ENCODE measurements around the gene ABHD1. TPM values are rescaled to one million over a fixed set of nuclear protein-coding genes. Genes with fewer than 3 reads are reported as not detected.
"Not testable (repeated sequence)": the region's sequence is repeated elsewhere in the genome, so short reads cannot be mapped to it uniquely, and the experiment has no call there.

The ABHD1 gene
- total RNA-seq, 1 donor from 2014 or later: 2.4 TPM

- intact Hi-C loops (cut with DNase I): loop anchor here (5.0 kb wide), 2 partner anchors 183 to 203 kb away; partner anchors contain the start of gene TRIM54
- peak; percentile 71 for DNase-seq (ENCODE audit: missing footprints)
- no peak for ATAC-seq
Measured at GRCh38 chr2:27099334-27099955, 24.2 kb upstream of the ABHD1 start.

DNA sequence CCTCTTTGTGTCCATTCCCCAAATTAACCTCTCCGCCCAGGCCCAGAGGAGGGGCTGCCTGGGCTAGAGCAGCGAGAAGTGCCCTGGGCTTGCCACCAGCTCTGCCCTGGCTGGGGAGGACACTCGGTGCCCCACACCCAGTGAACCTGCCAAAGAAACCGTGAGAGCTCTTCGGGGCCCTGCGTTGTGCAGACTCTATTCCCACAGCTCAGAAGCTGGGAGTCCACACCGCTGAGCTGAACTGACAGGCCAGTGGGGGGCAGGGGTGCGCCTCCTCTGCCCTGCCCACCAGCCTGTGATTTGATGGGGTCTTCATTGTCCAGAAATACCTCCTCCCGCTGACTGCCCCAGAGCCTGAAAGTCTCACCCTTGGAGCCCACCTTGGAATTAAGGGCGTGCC lies 23.6 kb upstream of the ABHD1 start:
- DNase-seq (ENCODE audit: missing footprints) (no peak), ATAC-seq (no peak)
- intact Hi-C loops (cut with DNase I): no loop called here

GRCh38 chr2:27102329-27102728 lies 21.3 kb upstream of the ABHD1 start:
- DNase-seq (ENCODE audit: missing footprints) (peak; percentile 59), ATAC-seq (no peak)
- intact Hi-C loops (cut with DNase I): no loop called here

DNA sequence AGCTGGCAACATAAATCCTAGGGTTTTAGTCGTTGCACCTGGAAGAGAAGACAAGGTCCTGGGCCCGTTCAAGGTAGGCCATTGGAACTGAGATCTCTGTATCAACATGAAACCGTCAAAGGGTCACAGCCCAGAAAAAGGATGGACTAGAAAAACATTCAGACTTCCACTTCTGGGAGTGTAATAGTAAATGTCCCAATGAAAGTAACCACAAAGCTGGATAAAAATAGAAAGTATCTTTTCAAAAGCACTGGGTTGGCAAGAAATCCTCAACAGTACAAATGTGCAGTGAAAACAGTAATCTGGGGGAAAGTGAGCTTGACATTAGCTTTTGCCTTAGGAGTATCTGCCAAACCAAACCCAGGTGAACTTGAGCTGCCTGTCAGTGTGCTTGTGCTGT lies 17.6 kb upstream of the ABHD1 start:
- intact Hi-C loops (cut with DNase I): no loop called here
- DNase-seq (ENCODE audit: missing footprints): no peak
- no peak for ATAC-seq

- intact Hi-C loops (cut with DNase I): no loop called here
- no peak for ATAC-seq
- DNase-seq (ENCODE audit: missing footprints): no peak
Measured at GRCh38 chr2:27108221-27108620, 15.4 kb upstream of the ABHD1 start.

GRCh38 chr2:27109083-27109482 lies 14.5 kb upstream of the ABHD1 start:
- intact Hi-C loops (cut with DNase I): no loop called here
- no peak for DNase-seq (ENCODE audit: missing footprints)
- no peak for ATAC-seq

DNA sequence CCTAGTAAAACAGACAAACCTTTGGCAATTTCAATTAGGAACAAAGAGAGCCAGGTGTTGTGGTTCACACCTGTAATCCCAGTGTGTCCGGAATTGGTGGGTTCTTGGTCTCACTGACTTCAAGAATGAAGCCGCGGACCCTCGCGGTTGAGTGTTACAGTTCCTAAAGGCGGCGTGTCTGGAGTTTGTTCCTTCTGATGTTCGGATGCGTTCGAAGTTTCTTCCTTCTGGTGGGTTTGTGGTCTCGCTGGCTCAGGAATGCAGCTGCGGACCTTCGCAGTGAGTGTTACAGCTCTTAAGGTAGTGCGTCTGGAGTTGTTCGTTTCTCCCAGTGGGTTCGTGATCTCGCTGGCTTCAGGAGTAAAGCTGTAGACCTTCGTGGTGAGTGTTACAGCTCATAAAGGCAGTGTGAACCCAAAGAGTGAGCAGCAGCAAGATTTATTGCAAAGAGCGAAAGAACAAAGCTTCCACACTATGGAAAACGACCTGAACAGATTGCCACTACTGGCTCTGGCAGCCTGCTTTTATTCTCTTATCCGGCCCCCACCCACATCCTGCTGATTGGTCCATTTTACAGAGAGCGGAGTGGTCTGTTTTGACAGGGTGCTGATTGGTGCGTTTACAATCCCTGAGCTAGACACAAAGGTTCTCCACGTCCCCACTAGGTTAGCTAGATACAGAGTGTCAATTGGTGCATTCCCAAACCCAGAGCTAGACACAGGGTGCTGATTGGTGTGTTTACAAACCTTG lies 12.8 kb upstream of the ABHD1 start:
- ATAC-seq; intact Hi-C loops (cut with DNase I): not testable (repeated sequence)
- DNase-seq (ENCODE audit: missing footprints): peak; percentile 37

GRCh38 chr2:27111392-27112078 lies 12.1 kb upstream of the ABHD1 start:
- ATAC-seq; DNase-seq (ENCODE audit: missing footprints); intact Hi-C loops (cut with DNase I): not testable (repeated sequence)

GRCh38 chr2:27115519-27115918 lies 8.1 kb upstream of the ABHD1 start:
- DNase-seq (ENCODE audit: missing footprints) (no peak), ATAC-seq (no peak)
- intact Hi-C loops (cut with DNase I): no loop called here

GRCh38 chr2:27117995-27118524 lies 5.6 kb upstream of the ABHD1 start:
- intact Hi-C loops (cut with DNase I): no loop called here
- ATAC-seq: no peak

DNA sequence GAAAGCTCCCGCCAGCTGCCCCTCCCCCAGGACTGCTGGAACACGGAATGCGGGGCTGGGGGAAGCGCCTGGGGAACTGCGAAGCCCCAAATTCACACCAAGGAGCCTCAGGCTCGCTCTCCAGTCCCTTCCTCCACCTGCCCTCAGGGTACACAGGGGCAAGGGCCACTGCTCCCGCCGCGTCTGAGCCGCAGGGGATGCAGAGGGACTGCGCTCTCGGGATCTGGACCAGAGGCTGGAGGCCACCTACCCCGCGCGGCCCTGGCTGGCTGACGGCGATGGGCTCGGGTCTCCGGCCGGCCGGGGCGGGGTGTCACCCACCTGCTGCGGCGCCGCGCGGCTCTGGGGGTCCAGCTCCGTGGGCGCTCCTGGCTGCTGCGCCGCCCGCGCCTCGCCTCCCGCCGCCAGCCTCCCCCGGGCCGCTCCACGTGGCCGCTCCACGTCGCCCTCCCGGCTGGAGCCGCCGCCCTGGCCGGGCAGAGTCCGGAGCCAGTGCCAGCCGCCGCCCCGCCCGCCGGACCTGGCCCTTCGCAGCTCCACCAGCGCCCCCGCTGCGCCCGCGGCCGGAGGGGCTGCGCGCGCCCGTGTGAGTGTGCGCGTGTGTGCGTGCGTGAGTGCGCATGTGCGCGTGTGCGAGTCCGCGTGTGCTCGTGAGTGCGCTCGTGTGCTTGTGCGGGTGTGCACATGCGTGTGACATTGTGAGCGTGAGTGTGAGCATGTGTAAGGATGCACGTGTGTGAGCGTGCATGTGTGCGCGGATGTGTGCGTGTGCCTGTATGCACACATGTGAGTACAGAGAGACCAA lies 4.9 kb upstream of the ABHD1 start, which contains the start of gene CGREF1:
Gene CGREF1 (minus strand): TSS at position 604 of the 805 bp plus-strand sequence. CDS start 14,762 bp downstream, outside the sequence.
- ATAC-seq (no peak), DNase-seq (ENCODE audit: missing footprints) (no peak)
- intact Hi-C loops (cut with DNase I): no loop called here

More at GRCh38 chr2:27117995-27118524, 5.6 kb upstream of the ABHD1 start:
- DNase-seq (ENCODE audit: missing footprints): no peak

GRCh38 chr2:27119330-27119670 lies 4.3 kb upstream of the ABHD1 start:
- ATAC-seq; DNase-seq (ENCODE audit: missing footprints); intact Hi-C loops (cut with DNase I): not testable (repeated sequence)

DNA sequence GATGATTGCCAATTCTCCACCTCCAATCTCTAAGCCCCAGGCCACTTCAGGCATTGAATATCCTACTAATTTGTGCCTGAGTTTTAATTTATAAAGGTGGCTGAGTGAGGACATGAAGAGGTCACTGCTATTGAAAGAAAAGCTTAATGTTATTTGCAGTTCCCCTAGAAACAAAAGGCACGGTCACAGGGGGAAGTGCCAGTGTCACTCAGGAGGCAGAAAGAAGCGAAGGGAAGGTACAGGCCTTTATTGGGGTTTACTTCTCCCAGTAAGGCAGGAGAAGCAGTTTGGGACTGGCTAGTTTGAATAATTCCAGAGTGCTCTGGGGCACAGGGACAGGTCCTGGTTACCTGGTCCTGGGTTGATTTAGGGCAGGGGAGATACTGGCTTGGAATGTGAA lies 1.7 kb upstream of the ABHD1 start:
- ATAC-seq: no peak
- intact Hi-C loops (cut with DNase I): no loop called here
- DNase-seq (ENCODE audit: missing footprints): no peak

DNA sequence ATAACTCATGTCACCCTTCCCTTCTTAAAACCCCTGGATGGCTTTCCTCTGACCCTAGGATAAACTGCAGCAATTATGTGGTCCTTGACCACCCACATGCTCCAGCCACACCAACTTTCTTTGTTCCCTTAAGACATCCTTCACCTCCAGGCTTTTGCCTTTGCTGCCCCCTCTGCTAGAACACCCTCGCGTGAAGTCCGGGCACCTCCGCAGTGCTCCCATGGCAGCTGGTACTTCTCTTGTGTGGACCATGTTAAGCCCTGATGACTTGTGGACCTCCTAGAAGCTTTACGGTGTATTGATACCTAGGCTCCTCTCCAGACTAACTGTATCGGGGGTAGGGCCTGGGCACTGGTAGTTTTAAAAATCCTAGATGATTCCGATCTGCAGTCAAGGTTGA lies 824 bp upstream of the ABHD1 start:
- DNase-seq (ENCODE audit: missing footprints) (no peak), ATAC-seq (no peak)
- intact Hi-C loops (cut with DNase I): no loop called here

GRCh38 chr2:27125104-27125503 lies 1.5 kb downstream of the ABHD1 start:
- intact Hi-C loops (cut with DNase I): no loop called here
- ATAC-seq (no peak), DNase-seq (ENCODE audit: missing footprints) (no peak)

GRCh38 chr2:27126252-27126710 lies 2.7 kb downstream of the ABHD1 start:
- DNase-seq (ENCODE audit: missing footprints) (no peak), ATAC-seq (peak; percentile 23)
- intact Hi-C loops (cut with DNase I): no loop called here

DNA sequence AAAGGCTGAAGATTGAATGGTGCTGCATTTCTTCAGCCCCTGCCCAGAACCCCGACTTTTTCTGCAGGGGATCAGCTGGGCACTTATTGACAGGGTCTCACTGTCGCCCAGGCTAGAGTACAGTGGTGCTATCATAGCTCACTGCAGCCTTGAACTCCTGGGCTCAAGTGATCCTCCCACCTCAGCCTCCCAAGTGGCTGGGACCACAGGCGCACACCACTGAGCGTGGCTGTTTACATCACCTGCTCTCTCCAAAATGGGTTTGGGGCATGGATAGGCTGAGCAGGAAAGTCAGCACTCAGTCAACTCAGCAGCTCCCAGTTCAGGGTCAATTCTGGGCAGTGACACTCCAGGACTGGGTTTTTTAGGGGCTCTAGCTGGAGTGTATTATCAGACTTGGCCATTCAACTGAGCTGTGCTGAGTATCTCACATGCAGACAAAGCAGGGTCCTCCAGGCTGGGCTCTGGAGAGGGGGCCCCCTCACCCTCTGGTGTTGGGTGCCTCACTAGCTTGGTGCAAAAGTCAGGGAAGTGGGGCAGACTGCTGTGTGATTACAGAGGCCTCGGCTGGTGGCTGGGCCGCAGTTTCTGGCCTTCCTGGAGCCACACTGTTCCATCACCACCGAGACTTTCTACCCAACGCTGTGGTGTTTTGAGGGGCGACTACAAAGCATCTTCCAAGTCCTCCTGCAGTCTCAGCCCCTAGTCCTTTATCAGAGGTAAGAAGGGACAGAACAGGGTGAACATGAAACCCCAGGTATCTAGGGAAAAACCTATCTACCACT lies 4.5 kb downstream of the ABHD1 start:
- DNase-seq (ENCODE audit: missing footprints): no peak
- intact Hi-C loops (cut with DNase I): no loop called here
- no peak for ATAC-seq

Data from Right ventricle myocardium inferior (tissue), 1 donor.